Measurements from ENCODE around the gene TKFC.

Gene TKFC

DNA sequence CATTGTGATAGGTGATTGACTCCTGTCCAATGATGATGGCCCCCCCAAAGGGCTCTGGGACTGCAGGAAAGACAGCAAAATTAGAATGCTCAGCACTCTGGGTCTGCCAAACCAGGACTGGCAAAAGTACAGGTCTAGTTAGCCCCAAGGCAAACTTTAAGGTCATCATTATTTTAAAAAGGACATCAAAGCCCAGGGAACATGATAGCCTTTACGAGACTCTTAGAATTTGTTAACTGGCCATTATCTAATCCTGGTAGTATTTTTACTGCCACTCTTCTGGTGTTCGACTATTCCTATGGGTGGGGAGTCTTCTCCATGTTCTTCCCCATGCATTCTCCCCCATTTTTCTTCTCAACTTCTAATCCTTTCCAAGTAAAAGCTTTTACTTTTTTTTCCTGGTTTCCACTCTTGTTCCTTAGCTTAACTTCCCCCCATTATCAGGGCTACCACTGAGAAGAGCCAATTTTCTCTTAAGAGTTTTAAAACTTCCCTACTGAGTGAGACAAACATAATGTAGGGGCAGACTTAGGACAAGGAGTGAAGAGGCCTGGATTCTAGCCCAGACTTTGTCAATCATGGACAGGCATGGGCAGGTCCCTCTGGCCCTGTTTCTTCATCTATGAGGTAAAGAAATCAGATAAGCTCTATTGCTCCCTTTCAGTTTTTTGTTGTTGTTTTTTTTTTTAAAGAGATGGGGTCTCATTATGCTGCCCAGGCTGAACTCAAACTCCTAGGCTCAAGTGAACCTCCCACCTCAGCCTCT is 7.2 kb upstream of the TKFC start:
- no peak for DNase-seq (ENCODE audit: low read depth)

DNA sequence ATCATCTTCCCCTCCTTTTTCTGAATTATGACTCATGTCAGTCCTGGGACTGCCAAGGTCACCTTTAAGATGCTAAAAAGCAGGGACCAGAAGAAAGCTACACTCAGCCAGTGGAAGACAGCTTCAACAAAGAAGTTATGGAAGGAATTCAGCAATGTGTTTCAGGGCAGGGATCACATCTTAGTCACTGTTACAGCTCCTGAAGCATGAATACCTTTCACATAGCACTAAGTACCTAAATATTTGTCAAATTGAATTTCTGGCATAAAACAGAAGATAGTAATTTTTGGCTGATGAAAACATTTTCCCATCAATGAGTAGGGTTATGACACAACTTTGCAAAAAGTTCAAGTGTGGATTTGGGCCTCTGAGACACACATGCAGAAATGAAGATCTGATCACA is 5.4 kb upstream of the TKFC start:
- DNase-seq (ENCODE audit: low read depth), result no peak

DNA sequence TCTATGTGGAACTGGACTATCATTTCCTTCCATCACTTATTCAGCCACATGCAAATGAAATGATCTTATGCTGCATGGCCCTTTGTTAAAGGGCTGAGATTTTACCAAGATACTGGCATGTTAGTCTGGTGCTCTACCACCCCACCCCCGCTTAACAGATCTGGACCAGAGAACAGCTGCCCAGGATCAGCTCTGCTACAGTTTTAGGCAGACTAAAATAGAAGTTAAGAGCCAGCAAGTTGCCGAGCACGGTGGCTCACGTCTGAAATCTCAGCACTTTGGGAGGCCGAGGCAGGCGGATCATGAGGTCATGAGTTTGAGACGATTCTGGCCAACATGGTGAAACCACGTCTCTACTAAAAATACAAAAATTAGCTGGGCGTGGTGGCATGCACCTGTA is 4.7 kb upstream of the TKFC start:
- no peak for DNase-seq (ENCODE audit: low read depth)

DNA sequence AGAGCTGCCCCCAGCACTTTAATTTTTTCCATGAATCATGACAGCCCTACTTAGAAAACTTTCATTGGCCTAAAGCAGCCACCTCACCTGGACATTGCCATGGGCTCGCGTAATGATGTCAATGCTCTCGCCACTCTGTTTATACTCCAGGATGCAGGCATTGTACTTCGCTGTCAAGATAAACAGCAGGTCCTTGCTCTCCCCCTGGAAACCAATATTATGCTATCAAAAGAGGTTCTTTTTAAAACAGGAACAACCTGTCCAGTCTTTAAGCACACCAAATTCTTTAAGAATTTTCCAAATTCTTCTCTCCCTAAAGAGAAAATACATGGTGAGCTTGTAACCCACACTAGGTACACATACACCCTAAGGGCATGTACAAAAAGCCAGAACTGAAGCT is 3.2 kb upstream of the TKFC start:
- no peak for DNase-seq (ENCODE audit: low read depth)

DNA sequence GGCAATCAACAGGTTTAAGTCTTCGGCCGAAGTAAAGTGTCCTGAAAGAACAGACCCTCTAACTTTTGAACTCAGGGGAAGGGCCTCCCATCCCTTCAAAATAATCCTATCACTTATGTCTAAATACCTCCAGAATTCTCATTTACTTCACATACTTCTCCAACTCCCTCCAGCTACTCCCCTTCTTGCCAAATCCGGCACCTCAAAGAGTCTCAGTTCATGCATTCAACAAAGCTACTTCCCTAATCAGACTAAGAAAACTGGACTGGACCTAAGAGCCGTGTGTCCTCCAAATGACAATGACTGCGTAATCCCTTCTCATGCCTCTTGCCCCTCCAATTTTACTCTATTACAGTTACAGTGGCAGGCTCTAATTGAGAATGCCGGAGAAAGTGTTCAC is 1.4 kb upstream of the TKFC start:
- DNase-seq (ENCODE audit: low read depth), result no peak

DNA sequence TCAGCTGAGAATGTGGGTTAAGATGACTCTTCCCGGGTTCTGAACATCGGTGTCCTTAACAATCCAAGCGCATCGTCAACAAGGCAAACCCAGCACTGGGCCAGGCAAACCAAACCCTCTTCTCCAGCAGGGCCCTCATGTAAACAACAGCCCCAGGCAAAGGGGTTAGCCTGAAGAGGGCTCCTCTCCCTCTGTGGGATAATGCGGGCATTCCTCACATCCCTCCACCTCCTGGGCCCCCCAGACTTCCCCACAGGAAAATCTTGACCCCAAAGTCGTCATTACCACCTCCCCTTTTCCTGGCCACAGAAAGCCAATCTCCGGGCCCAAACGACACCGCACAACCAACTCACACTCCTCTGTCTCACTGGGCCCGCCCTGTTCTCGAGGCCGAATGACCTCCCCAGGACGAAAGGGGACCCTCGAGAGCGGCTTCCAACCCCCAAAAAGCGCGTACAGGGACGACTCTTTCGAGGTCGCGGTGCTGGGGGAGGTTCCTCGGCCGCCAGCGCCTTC is 689 bp upstream of the TKFC start:
- no peak for DNase-seq (ENCODE audit: low read depth)

DNA sequence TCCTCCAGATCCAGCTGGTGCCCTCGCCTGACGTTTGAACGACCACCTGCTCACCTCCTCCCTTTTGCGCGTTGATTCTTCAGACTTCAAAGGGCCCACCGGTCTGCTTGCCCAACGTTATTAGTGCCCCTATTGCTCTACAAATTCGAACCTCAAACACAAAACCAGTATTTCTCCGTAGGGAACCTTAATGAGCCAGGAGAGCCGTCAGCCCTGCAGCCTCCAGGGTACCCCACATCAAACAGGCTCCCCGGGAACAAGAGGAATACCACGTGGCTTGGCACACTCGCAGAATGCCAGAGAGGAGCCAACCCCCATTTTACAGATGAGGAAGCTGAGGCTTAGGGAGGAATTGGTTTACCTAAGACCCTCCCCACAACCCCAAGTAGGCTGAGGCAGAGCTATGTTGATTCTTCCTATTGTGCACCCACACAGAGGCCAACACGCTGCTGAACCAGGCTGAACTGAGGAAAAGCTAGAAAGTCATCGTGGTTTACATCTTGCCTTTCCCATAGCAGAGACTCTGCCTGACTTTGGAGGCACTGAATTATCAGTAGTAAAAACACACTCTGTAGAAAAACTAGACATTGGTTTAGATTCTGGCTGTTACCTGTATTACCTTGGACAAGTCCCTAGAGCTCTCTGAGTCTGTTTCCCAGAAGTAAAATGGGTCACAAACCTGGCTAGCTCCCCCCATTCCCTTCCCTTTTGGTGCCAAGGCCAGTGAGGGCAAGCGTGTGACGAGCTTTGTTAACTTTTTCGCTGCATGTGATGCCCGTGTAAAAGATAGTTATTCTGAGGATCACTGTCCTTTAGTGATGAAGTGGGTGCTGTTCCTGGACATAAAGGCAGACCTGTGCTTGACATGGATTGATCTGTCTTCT is 764 bp downstream of the TKFC start:
- DNase-seq (ENCODE audit: low read depth), result no peak

DNA sequence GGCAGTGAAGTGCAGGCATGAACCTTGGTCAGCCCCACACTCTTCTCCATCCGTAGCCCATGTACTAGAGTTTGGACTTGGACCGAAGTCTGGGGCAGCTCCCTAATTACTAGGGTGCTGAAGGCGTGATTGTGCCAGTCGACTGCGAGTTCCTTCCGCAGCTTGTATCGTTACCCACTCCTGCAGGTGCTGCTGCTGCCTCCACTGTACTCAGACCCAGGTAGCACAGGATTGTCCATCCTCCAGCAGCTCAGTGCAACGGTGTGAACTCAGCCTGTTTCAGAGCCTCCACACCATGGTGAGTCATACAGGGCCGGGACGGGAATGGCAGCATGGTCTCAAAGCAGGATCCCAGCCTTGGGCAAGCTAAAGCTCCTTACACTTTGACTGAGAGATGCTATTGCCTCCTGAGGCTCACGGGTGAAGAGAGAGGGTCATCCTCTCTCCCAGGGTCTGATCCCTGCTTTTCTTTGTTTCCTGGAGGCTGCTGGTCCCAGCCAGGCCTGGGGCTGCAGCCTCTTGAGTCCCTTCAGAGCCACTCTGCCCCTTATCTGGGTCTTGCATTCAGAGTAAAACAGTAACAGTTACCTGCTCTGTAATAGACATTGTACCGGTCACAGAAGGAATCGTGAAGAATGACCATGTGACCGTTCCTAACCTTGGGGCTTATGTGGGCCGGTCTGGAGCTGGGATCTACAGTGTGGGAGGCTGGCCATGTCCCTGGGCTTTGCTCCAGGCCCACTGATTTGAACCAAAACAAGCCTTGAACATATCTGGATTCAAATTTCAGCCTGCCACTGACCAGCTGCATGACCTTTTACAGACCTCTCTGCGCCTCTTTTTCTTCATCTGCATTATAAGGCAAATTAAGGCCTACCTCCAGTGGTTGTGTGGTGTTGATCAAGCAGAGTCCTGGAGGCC is 1.7 kb downstream of the TKFC start:
- DNase-seq (ENCODE audit: low read depth), result no peak

DNA sequence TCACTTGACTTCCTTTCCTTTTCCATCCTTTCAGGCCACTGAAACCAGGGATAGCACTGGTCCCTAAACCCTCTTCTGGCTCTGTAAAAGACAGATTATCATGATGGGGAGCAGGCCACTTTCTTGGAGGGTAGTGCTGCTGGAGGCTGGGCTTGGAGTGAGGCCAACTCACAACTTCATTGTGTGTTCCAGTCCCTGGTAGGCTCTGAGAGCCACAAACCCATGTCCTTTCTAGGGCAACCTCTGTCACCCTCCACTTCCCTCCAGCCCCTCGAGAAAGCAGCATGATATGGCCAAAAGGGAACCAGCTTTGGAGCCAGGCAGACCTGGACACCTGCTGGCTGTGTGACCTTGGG is 2.3 kb downstream of the TKFC start:
- DNase-seq (ENCODE audit: low read depth), result no peak

DNA sequence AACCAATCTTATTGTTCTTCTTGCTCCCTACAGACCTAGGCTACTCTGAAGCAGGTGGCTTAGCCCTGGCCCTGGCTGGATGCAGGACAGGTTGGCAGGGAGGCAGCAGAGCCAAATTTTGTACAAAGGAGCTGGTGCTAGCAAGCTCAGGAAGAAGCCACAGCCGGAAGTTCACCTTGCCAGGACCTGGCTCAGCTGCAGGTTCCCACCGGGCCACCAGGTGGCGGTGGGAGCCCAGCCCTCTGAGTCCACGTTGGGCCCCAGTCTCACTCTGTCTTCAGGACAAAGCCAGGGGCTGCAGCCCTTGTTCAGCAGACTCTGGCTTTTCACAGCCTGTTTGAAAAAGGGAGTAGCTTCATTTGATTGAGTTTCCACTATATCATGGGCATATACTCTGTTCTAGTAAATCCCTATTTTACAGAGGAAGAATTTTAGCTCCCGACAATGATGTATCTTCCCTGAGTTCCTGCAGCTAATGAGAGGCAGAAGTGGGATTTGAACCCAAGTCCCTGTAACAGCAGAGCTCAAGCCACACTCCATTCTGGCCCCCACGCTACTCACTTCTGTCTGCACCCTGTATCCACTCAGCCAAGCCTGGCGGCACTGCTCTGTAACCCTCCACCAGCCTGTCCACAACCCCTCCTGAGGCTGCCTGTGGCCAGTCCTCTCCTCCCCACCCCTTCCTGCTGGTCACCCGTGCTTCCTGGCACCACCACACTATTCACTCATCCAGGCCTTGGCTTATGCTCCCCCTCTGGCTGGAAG is 3.3 kb downstream of the TKFC start:
- peak; percentile 55 for DNase-seq (ENCODE audit: low read depth)

DNA sequence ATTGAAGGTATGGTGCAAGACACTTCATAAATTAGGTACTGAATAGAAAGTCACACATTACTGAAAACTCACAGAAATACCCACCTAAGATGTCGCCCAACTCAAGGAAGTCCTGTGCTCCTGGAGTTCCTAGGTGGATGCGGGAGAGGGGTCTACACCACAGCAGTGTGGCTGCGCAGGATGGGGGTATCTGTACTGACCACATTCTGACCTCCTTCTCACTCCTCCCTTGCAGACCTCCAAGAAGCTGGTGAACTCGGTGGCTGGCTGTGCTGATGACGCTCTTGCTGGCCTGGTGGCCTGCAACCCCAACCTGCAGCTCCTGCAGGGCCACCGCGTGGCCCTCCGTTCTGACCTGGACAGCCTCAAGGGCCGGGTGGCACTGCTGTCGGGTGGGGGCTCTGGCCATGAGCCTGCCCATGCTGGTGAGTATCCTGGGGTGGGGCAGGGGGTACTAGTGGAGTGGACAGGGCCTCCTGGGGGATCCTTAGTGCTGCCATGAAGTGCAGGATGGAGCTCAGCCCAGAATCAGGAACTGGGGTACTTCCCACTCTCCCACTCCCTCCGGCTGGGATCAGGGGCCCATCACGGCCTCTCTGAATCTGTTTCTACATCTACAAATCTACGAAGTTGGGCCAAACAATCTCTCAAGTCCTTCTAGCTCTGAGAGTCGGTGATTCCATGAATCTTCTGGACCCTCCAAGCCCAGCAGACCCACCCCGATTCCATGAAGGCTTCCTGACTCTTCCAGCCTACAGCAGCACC is 4.9 kb downstream of the TKFC start:
- DNase-seq (ENCODE audit: low read depth), result no peak

DNA sequence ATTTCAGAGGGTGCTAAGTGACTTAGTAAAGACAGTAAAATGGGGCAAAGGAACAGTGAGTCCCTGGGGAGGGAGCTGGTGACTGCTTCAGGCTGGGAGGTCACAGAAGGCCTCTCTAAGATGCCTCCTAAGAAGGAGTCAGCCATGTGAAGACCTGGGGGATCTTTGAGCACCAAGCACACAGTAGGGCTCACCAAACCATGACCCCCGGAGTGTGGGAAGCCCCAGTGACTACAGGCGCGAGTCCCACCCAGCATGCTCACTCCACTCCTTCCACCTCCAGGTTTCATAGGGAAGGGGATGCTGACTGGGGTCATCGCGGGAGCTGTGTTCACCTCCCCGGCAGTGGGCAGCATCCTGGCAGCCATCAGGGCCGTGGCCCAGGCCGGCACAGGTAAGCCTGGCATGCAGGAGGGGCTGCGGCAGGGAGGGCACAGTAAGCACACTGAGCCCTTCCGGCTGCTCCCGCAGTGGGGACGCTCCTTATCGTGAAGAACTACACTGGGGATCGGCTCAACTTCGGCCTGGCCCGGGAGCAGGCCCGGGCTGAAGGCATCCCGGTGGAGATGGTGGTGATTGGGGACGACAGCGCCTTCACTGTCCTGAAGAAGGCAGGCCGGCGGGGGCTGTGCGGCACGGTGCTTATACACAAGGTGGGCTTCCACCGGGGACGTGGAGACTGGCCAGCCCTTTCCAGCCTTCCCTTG is 5.9 kb downstream of the TKFC start:
- no peak for DNase-seq (ENCODE audit: low read depth)

DNA sequence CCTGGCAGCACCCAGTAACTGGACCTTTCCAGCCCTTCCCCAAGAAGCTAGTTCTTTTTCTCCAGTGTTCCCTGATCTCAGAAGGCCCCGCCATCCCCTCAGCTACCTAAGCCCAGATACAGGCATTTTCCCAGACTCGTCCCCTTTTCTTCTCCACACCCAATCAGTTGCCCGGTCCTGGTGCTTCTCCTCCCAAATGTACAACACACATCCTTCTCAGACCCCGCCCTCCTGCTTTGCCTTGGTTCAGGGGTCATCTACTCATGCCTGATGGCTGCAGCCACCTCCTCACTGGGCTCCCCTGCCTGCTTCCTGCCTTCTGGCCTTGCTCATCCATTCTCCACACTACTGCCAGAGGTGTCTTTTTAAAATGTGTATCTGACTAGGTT is 6.5 kb downstream of the TKFC start:
- DNase-seq (ENCODE audit: low read depth), result no peak

DNA sequence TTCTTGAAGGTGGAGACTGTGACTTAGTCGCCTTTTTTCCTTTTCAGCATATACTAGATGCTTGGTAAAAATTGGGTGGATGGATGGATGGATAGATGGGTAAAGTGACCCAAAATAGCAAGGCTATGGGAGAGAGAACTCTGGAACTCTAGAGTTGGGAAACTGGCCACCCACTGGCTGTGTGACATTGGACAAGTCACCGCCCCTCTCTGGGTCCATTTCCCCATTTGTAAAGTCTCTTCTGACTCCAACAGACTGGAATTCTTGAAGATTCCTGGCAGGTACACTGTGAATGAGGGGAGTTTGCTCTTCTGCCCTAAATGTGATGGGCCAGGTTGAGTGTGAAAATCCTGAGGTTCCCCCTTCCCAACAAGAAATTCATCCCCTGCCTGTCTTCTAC is 8.0 kb downstream of the TKFC start:
- no peak for DNase-seq (ENCODE audit: low read depth)

DNA sequence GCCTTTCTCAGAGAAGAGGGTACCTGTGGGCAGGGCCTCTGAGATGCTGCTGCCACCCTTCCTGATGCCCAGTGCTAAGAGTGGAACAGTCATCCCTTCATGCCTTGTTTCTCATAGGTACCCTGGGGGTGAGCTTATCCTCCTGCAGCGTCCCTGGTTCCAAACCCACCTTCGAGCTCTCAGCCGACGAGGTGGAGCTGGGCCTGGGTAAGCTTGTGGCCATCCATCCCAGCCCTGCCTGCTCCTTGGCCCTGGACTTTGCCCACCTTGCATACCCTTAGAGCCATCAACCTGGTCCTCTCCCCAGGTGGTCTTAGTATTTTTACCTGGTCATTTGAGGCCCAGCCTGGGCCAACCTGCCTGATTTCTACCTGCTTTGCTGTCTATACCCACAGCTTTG is 8.7 kb downstream of the TKFC start:
- no peak for DNase-seq (ENCODE audit: low read depth)

DNA sequence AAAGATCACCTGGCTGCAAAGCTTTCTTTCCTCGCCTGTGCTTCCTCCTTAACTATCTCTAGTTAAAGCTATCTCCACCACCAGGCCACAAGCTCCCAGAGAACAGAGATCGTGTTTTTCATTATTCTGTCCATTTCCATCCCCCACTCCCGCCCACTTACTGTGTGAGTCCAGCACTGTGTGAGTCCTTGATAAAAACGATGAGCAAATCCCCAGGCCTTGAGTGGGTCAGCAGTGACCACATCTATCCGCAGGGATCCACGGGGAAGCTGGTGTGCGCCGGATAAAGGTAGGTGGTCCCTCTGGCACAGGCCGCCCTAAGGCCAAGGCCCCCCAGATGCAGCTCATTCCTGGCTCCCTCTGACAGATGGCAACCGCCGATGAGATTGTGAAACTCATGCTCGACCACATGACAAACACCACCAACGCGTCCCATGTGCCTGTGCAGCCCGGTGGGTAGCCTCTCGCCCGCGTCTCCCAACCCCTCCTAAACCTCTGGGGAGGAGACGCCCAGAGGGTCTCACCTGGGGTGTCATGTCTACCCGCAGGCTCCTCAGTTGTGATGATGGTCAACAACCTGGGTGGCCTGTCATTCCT is 9.3 kb downstream of the TKFC start:
- no peak for DNase-seq (ENCODE audit: low read depth)

DNA sequence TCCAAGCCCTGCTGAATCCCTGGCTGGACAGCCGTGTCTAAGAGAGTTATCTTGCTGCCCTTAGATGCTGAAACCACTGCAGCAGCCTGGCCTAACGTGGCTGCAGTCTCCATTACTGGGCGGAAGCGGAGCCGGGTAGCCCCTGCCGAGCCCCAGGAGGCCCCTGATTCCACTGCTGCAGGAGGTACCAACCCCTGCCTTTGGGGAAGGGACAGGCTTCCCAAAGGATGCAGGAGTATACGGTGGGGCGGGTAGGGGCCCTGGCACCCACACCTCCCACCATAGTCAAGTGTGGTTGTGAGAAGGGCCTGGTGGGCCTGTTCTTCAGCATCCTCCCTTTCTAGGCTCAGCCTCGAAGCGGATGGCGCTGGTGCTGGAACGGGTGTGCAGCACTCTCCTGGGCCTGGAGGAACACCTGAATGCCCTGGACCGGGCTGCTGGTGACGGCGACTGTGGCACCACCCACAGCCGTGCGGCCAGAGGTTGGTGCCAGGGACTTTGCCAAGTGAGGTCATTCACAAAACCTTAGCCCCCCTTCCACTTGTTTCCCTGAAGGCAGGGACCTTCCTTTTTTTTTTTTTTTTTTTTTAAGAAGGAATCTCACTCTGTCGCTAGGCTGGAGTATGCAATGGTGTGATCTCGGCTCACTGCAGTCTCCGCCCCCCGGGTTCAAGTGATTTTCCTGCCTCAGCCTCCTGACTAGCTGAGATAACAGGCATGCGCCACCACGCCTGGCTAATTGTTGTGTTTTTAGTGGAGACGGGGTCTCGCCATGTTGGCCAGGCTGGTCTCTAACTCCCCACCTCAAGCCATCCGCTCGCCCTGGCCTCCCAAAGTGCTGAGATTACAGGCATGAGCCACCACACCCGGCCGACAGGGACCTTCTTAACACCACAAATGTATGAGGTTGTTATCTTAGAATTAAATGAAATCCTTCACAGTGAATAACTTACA is 11.0 kb downstream of the TKFC start:
- DNase-seq (ENCODE audit: low read depth), result no peak

DNA sequence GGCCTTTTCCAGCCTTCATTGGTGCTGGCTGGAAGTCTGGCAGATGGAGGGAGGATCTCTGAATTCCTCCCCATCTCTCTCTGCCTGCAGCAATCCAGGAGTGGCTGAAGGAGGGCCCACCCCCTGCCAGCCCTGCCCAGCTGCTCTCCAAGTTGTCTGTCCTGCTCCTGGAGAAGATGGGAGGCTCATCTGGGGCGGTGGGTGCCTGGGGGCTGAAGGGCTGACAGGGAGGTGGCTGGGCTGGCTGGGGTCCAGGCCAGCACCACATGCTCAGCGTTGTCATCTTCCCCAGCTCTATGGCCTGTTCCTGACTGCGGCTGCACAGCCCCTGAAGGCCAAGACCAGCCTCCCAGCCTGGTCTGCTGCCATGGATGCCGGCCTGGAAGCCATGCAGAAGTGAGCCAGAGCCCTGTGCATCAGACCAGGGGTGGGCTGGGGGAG is 12.2 kb downstream of the TKFC start:
- DNase-seq (ENCODE audit: low read depth), result no peak

All from stimulated activated CD8-positive, alpha-beta memory T cell treated with anti-CD3 and anti-CD28 coated beads, Interleukin-15, amount 100 ng/mL, for 24 hours (primary cell).